H9 (cell line): Measurements from ENCODE around the gene C1QTNF9B. TPM values are rescaled to one million over a fixed set of nuclear protein-coding genes. Genes with fewer than 3 reads are reported as not detected.

Experiments
- DNase-seq: peaks from one replicate; pipeline ENCODE4 v3.0.0-alpha.2; 2017
- H2AFZ ChIP-seq: one replicate; pipeline ENCODE4 v1.6.1; 2013; ENCODE audit warnings: mild to moderate bottlenecking, low read length, control low read depth, moderate library complexity
- H2AK5ac ChIP-seq: 2 replicates; pipeline ENCODE4 v1.6.1; 2013; ENCODE audit warnings: low read length, control low read depth, mixed read lengths; ENCODE audit not compliant: insufficient read length
- H2BK120ac ChIP-seq: one replicate; pipeline ENCODE4 v1.6.1; 2013; ENCODE audit warnings: low read depth, mild to moderate bottlenecking, low read length, control low read depth, inconsistent platforms; ENCODE audit not compliant: poor library complexity, severe bottlenecking
- H2BK12ac ChIP-seq: 2 replicates; pipeline ENCODE4 v1.6.1; 2013; ENCODE audit warnings: low read length, control low read depth, mixed read lengths, low read depth; ENCODE audit not compliant: insufficient read length
- H2BK15ac ChIP-seq: 2 replicates; pipeline ENCODE4 v1.6.1; 2013; ENCODE audit warnings: low read depth, low read length, control low read depth
- H2BK20ac ChIP-seq: one replicate; pipeline ENCODE4 v1.6.1; 2013; ENCODE audit warnings: low read depth, mild to moderate bottlenecking, low read length, control low read depth, inconsistent platforms; ENCODE audit not compliant: poor library complexity, severe bottlenecking
- H2BK5ac ChIP-seq: 2 replicates; pipeline ENCODE4 v1.6.1; 2013; ENCODE audit warnings: low read length, control low read depth, mixed read lengths; ENCODE audit not compliant: insufficient read length
- H3K14ac ChIP-seq: 2 replicates; pipeline ENCODE4 v1.6.1; 2013; ENCODE audit warnings: low read length, control low read depth; ENCODE audit not compliant: insufficient read depth
- H3K18ac ChIP-seq: 2 replicates; pipeline ENCODE4 v1.6.1; 2013; ENCODE audit warnings: low read depth, mild to moderate bottlenecking, mixed read lengths, low read length, control low read depth; ENCODE audit not compliant: insufficient read length
- H3K23ac ChIP-seq: 2 replicates; pipeline ENCODE4 v1.6.1; 2013; ENCODE audit warnings: low read length, control low read depth, mixed read lengths, low read depth; ENCODE audit not compliant: insufficient read length
- H3K23me2 ChIP-seq: 2 replicates; pipeline ENCODE4 v1.6.1; 2013; ENCODE audit warnings: low read depth, mild to moderate bottlenecking, mixed read lengths, low read length, control low read depth; ENCODE audit not compliant: insufficient read length, poor library complexity, severe bottlenecking
- H3K27ac ChIP-seq: 2 replicates; pipeline ENCODE4 v1.5.1; 2013; ENCODE audit warnings: low read length, control low read depth, mixed read lengths, low read depth; ENCODE audit not compliant: insufficient read length
- H3K27me3 ChIP-seq: 2 replicates; pipeline ENCODE4 v1.6.1; 2013; ENCODE audit warnings: low read length, control low read depth, inconsistent platforms; ENCODE audit not compliant: insufficient read depth
- H3K4ac ChIP-seq: 2 replicates; pipeline ENCODE4 v1.6.1; 2013; ENCODE audit warnings: low read depth, mild to moderate bottlenecking, control low read depth, inconsistent platforms, low read length, moderate library complexity
- H3K4me1 ChIP-seq: 2 replicates; pipeline ENCODE4 v1.6.1; 2013; ENCODE audit warnings: low read length, control low read depth, inconsistent platforms; ENCODE audit not compliant: insufficient read depth
- H3K4me2 ChIP-seq: 2 replicates; pipeline ENCODE4 v1.6.1; 2013; ENCODE audit warnings: low read length, control low read depth, mixed read lengths; ENCODE audit not compliant: insufficient read length, insufficient read depth
- H3K56ac ChIP-seq: 2 replicates; pipeline ENCODE4 v1.6.1; 2013; ENCODE audit warnings: low read depth, mild to moderate bottlenecking, mixed read lengths, low read length, control low read depth; ENCODE audit not compliant: insufficient read length
- H3K79me1 ChIP-seq: 2 replicates; pipeline ENCODE4 v1.6.1; 2013; ENCODE audit warnings: low read depth, mild to moderate bottlenecking, moderate library complexity, low read length, control low read depth, inconsistent platforms; ENCODE audit not compliant: insufficient read depth, poor library complexity, severe bottlenecking
- H3K79me2 ChIP-seq: 2 replicates; pipeline ENCODE4 v1.6.1; 2013; ENCODE audit warnings: low read length, control low read depth, inconsistent platforms; ENCODE audit not compliant: insufficient read depth
- H3K9ac ChIP-seq: 2 replicates; pipeline ENCODE4 v1.6.1; 2013; ENCODE audit warnings: low read length, control low read depth, mixed read lengths; ENCODE audit not compliant: insufficient read length; ENCODE audit errors: extremely low read depth
- H3K9me3 ChIP-seq: one replicate; pipeline ENCODE4 v1.6.1; 2013; ENCODE audit warnings: low read depth, low read length, inconsistent platforms; ENCODE audit not compliant: control insufficient read depth
- H3T11ph ChIP-seq: one replicate; pipeline ENCODE4 v1.6.1; 2013; ENCODE audit warnings: mild to moderate bottlenecking, low read length, control low read depth, inconsistent platforms
- H4K20me1 ChIP-seq: one replicate; pipeline ENCODE4 v1.6.1; 2013; ENCODE audit not compliant: control insufficient read depth, insufficient read length, insufficient read depth
- H4K5ac ChIP-seq: 2 replicates; pipeline ENCODE4 v1.6.1; 2013; ENCODE audit warnings: low read depth, mild to moderate bottlenecking, mixed read lengths, low read length, control low read depth; ENCODE audit not compliant: insufficient read length
- H4K8ac ChIP-seq: replicated peaks from 2 replicates; pipeline ENCODE4 v1.6.1; 2013; ENCODE audit warnings: low read length, control low read depth, mixed read lengths, low read depth; ENCODE audit not compliant: insufficient read length
- H4K91ac ChIP-seq: 2 replicates; pipeline ENCODE4 v1.6.1; 2013; ENCODE audit warnings: low read depth, mild to moderate bottlenecking, moderate library complexity, mixed read lengths, low read length, control low read depth; ENCODE audit not compliant: insufficient read length
- H3K27ac Mint-ChIP-seq, 3 experiments: 2 replicates in 2 of 3; 3 replicates in 1 of 3; pipeline ENCODE4 v1.8.0; 2020 to 2021; ENCODE audit warnings: mixed read lengths in 3 of 3, mild to moderate bottlenecking in 1 of 3, moderate library complexity in 1 of 3
- H3K27me3 Mint-ChIP-seq: 2 replicates; pipeline ENCODE4 v1.8.0; 2021; ENCODE audit warnings: low read depth, mild to moderate bottlenecking, moderate library complexity, mixed read lengths
- H3K36me3 Mint-ChIP-seq, 3 experiments: 2 replicates in 2 of 3; 3 replicates in 1 of 3; pipeline ENCODE4 v1.8.0; 2020 to 2021; ENCODE audit warnings: low read depth in 3 of 3, mixed read lengths in 3 of 3; ENCODE audit not compliant: insufficient read depth in 1 of 3
- H3K4me1 Mint-ChIP-seq, 2 experiments: 2 replicates each; pipeline ENCODE4 v1.8.0; 2020; ENCODE audit warnings: mixed read lengths in 2 of 2
- H3K4me3 Mint-ChIP-seq, 2 experiments: 2 replicates in 1 of 2; 3 replicates in 1 of 2; pipeline ENCODE4 v1.8.0; 2020 to 2021; ENCODE audit warnings: mild to moderate bottlenecking in 2 of 2, mixed read lengths in 2 of 2, moderate library complexity in 1 of 2
- H3K9me3 Mint-ChIP-seq, 2 experiments: 2 replicates in 1 of 2; 3 replicates in 1 of 2; pipeline ENCODE4 v1.8.0; 2020; ENCODE audit warnings: mild to moderate bottlenecking in 2 of 2, mixed read lengths in 2 of 2, moderate library complexity in 1 of 2
- CTCF ChIP-seq: fragments of 200-600 bp; sonication (generic); conservative IDR thresholded peaks from 3 replicates; pipeline ENCODE4 v1.8.0; 2021; ENCODE audit warnings: antibody characterized with exemption, mild to moderate bottlenecking
- WGBS: extraction: QIAGEN DNeasy Blood & Tissue Kit; methylation state at CpG from one replicate; pipeline ENCODE4 v1.1.7; 2013; ENCODE audit warnings: missing lambda C conversion rate, low lambda C conversion rate, mixed read lengths; ENCODE audit not compliant: insufficient read length; ENCODE audit errors: extremely low coverage; 5-methylcytosine and 5-hydroxymethylcytosine counted together
- total RNA-seq: library from RNA; stranded (reverse); gene quantifications from 2 replicates; pipeline ENCODE4 v1.2.1, GENCODE V29; 2021

C1QTNF9B gene
- total RNA-seq, 1 experiment from 2014 or later, result not detected

DNA sequence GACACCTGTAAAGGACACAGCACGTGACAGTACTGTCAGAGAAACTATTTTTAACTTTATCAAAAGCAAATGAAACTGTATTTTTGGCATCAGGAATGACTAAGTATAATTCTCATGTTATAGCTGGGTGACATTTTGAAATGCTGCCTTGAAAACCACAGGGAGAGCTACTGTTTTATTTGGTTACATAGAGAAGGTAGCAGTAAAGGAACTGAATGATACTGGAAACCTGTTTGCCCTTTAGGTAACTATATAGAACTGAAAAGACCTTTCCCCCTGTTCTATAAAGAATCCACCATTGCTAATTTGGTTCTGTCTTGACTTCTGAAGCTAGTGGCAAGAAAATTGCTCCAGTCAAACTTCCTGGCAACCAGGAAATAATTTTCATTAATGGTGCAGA, 47.2 kb downstream of the C1QTNF9B start:
- H3K9me3 Mint-ChIP-seq, result no peaks in the 10 kb centered on the region

More for the DNA sequence above, 47.2 kb downstream of the C1QTNF9B start:
- no peak overlapping the region for H3K4ac ChIP-seq
- H4K5ac ChIP-seq, result no peak overlapping the region
- Mint-ChIP-seq H3K36me3 (peaks cover 2 to 5% (median 3%) of the 10 kb centered on the region in 3 experiments; a peak in 4 of 7 replicates), H3K4me1 (no peaks in the 10 kb centered on the region), H3K27me3 (no peaks in the 10 kb centered on the region), H3K4me3 (no peak overlapping the region; a peak in 1 of 5 replicates), H3K27ac (no peak overlapping the region)
- H3K9ac ChIP-seq, result no peak overlapping the region
- H4K91ac ChIP-seq, result no peak overlapping the region
- no peak overlapping the region for H2AFZ ChIP-seq
- H3K4me1 ChIP-seq, result no peaks in the 10 kb centered on the region
- no peak overlapping the region for H3K4me2 ChIP-seq
- no CpG with 5 or more reads among the region's 1 CpG for WGBS
- H3K27ac ChIP-seq, result no peak overlapping the region
- H3T11ph ChIP-seq, result no peak overlapping the region
- H2BK15ac ChIP-seq, result no peak overlapping the region
- no peak overlapping the region for H4K8ac ChIP-seq
- DNase-seq, result no peak
- no peak overlapping the region for H3K14ac ChIP-seq
- H2BK5ac ChIP-seq, result no peak overlapping the region
- H3K9me3 ChIP-seq, result no peaks in the 10 kb centered on the region
- H2BK20ac ChIP-seq, result no peak overlapping the region
- no peaks in the 10 kb centered on the region for H4K20me1 ChIP-seq
- no peaks in the 10 kb centered on the region for H3K27me3 ChIP-seq
- H3K23ac ChIP-seq, result no peak overlapping the region
- no peak overlapping the region for H2AK5ac ChIP-seq
- no peak for TF ChIP-seq CTCF
- no peaks in the 10 kb centered on the region for H3K79me2 ChIP-seq
- H2BK120ac ChIP-seq, result no peak overlapping the region
- no peak overlapping the region for H2BK12ac ChIP-seq
- H3K18ac ChIP-seq, result no peak overlapping the region
- H3K56ac ChIP-seq, result no peak overlapping the region
- no peaks in the 10 kb centered on the region for H3K23me2 ChIP-seq
- H3K79me1 ChIP-seq, result no peaks in the 10 kb centered on the region
